ENCODE results near the gene GLCCI1. TPM values are rescaled to one million over a fixed set of nuclear protein-coding genes. Genes with fewer than 3 reads are reported as not detected.

The GLCCI1 gene
- total RNA-seq = 1 to 10 TPM; 3.9 to 4.2 TPM
- long read RNA-seq, donor 1, partial matches to known transcripts = 0 of 1 reads
- long read RNA-seq, donor 1, other reads (novel, unspliced or antisense) = 1 of 1 reads
- long read RNA-seq, donor 2 = 0 reads

DNA sequence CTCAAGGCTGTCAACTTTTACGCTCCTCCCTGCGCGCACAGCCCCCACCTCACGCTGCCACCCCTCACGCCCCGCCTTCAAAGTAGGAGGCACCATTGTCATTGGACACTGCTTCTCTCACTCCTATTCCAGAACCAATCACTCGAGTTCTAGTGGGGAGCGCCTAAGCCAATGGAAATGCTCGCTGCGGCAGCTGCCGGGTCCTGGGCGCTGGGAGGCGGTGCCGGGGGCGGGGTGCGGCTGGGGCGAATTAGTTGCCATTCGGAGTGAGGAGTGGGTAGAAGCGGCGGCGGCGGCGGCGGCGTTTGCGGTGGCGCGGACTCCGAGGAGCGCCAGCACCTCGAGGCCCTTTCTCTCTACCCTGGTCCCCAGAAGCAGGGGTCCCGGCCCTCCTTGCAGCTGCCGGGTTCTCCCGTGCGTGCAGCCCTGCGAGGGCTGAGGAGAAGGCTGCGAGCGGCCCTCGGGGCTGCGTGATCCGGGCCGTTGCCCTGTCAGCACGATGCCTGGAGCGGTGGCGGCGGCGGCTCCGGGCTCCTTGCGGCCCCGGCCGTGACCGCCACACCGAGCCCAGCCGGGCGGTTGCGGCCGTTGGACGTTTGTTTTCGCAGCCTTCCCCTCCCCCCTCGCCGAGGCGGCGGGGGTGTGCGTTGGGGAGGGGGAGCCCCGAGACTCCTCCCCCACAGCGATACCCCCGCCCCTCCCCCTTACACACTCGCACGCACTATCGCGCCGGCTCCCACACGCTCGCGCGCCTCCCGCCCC is at the start of gene GLCCI1:
Gene GLCCI1 (plus strand): TSS at position 253 of the 762 bp plus-strand sequence. CDS start 555 bp downstream, outside the sequence.
- DNase-seq (ENCODE audit: low spot score) = peak; percentile 98
- intact Hi-C loops (cut with DNase I) = no loop called here

DNA sequence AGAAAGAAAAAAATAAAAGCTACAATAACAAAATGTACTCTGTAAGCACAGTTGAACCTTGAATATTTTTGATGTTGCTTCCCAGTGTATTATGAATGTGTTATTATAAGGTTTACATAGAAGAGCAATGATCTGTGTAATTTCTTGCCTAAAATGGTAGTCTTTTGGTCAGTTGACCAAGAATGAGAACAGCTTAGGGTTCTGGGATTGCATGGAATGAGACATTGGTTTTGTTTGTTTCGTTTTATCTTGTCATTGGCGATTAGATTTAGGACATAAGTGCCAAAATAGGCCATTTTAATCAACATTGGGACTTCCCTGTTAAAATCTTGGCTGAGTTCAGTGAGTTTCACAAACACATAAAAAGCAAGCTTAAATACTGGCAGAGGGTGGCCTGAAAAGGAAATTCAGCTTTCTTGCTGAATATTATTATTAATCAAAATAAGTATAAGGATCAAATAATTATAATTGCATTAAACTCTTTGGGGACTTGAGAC is 49.1 kb upstream of the GLCCI1 start:
- DNase-seq (ENCODE audit: low spot score) = no peak
- intact Hi-C loops (cut with DNase I) = no loop called here

DNA sequence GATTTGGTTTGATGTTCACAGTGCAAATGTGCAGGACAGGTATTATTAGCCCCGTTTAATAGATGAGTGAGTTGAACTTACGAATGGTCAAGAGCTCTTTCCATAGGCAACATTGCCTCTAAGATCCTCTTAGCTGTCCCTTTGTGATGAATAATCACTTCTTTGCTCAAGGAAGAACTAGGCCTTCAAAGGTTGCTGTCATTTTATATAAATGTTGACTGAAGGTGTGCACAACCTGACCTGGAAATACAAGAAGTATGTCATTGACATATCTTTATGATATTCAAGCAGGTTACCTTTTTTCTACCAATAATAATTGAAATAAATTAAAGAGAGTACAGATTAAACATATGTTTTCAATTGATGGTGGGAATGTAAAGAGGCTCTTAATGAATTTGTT is 48.5 kb upstream of the GLCCI1 start:
- intact Hi-C loops (cut with DNase I) = no loop called here
- DNase-seq (ENCODE audit: low spot score) = no peak

DNA sequence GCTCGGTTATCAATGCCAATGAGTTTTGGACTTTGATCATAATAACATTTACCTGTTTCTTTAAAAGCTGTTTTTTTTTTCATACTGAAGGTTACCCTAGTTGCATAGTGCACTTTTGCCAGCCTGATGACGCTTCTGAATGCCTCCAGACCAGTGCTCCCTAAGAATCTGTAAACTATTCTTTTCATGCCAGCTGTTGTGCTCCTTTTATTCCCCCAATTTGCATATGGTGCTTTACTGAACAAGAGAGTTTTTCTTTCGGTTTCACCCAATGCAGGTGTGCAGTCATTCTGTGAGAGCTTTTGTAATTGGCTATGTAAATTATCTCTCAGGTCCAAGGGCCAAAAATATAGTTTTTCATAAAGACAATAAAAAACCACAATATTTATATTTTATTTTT is 48.1 kb upstream of the GLCCI1 start:
- DNase-seq (ENCODE audit: low spot score) = no peak
- intact Hi-C loops (cut with DNase I) = no loop called here

DNA sequence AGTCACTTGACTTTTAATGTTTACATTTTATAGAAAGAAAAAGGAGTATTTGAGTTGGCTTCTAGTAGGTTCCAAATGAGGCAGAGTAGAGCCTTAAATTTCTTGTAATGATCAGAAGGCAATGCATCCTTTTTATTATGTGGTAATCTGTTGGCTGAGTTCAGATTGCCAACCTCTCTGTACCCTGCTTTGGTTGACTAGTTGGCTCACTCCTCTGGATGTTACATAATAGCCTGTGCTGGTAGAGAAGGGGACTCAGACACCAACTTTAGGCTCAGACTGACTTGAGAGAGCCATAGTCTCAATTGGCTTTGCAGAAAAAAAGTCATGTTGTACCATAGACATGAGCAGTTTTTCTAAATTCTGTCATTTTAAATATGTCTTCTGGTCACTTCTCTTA is 46.8 kb upstream of the GLCCI1 start:
- intact Hi-C loops (cut with DNase I) = no loop called here
- no peak for DNase-seq (ENCODE audit: low spot score)

DNA sequence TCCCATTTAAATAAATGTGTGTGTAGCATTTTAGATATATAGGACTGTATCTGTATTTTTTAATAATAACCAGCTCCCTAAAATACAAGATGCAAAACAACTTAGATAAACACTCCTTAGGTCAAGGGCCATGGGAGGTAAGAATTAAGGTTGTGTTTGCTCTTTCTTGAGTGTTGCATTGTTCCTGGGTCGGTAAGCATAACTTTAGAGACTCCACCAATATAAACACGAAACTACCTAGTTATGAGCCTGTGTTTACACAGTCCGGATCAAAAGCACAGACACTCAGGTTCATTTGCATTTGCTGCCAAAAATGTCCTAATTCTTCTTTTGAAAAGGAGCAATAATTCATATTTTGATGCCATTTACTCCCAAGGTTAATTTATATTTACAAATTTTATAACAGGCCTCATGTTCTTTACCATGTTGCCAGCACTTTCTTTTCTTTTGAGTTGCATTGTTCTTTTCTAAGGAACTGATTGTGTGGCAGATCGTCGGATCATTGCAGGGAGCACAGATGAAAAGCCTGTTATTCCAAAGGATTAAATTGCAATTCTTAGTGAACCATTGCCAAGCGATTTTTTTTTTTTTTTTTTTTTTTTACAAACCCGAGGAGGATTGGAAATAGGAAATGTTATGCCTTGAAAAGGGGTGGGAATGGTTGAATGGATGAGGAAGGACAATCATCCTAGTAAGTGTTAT is 45.8 kb upstream of the GLCCI1 start:
- intact Hi-C loops (cut with DNase I) = no loop called here
- no peak for DNase-seq (ENCODE audit: low spot score)

DNA sequence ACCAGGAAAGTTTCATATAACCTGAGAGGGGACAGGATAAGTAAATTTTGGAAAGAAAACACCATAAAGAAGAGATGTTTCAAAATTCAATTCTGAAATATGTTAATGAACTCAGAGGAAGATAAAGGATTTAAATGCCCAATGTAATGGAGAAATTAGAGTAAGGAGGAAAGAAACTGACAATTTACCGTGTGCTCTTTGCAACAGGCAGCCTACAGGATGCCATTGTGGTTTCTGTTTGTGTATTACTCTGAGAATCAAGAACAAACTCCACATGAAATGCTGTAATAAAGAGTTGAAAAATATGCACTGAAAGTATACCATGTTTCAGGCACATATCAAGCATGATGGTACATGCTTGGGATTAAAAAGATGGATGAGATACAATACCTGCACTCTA is 44.8 kb upstream of the GLCCI1 start:
- intact Hi-C loops (cut with DNase I) = no loop called here
- no peak for DNase-seq (ENCODE audit: low spot score)

DNA sequence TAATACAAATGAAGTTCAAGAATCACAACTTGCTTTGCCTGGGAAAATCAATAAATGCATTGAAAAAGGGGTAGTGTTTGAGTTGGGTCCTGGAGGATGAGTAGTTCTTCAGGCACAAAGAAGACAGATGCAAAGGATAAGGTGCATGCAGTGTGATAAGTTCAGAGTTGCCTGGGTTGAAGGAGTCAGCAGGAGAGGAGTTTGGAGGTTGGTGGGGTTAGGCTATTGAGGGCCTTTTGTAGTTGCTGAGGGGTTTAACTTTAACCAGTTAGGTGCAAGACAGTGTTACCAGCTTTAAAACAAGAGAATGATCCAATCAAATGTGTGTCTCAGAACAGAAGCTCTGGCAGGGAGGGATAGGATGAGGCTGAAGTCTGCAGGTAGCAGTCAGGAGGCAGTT is 44.3 kb upstream of the GLCCI1 start:
- intact Hi-C loops (cut with DNase I) = no loop called here
- no peak for DNase-seq (ENCODE audit: low spot score)

DNA sequence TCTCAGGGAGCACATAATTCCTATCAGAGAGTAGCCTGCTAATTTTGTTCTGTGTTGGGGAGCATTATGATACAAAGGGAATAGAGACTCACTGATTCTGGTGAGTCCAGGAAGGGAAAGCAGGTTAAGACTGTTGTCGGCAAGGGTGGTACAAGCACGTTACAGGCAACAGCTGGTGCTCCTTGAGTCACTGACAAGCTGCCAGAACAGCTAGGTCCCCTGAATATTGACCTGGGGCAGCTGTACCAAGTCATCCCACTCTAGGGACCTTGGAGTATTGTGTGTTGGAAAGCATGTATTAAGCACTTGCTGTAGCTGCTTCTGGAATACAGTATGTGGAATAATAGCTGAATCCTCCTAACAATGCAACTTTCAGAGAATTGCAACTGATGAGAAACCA is 37.0 kb upstream of the GLCCI1 start:
- DNase-seq (ENCODE audit: low spot score) = no peak
- intact Hi-C loops (cut with DNase I) = no loop called here

DNA sequence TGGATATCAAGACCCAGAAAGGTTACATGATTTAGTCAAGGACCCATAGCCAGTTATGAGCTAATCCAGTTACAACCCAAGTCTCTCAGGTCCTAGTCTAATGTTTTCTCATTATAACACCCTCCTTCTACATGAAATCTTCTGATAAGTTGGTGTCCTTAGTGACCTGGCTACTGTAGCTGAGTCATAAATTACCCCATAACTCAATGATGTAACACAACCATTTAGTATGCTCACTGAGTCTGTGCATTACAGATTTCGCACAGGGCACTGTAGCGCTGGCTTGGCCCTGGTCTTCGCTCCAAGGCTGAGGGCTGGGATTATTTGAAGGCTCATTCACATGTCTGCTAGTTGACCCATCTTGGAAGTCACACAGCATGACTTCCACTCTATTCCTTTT is 36.0 kb upstream of the GLCCI1 start:
- intact Hi-C loops (cut with DNase I) = no loop called here
- no peak for DNase-seq (ENCODE audit: low spot score)

DNA sequence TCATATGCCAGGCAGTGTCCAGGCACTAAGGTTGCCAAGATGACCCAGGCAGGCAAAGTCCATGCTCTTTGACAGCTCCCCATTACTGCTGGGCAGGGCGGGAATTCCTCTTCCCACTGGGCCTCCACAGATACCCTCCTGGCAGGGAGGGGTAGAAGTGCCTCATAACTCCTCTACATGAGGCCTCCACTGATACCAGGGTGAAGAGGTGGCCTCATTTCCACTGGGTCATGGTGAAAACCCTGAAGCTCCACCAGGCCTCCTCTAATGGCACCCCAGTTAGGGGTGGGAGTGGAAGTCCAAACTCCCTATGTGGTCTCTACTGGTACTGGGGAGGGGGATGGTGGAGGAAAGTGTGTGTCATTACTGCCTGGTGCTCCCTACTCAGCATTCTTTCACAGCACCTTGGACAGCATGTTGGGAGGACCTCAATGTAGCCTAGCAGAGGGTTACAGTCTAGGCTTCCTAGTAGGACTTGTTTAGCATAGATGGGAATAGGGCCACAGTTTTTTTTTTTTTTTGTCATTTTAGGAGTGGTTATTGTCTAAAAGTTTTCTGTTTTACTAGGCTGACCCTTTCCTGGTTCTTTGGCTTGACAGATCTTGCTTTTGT is 34.6 kb upstream of the GLCCI1 start:
- intact Hi-C loops (cut with DNase I) = no loop called here
- no peak for DNase-seq (ENCODE audit: low spot score)

DNA sequence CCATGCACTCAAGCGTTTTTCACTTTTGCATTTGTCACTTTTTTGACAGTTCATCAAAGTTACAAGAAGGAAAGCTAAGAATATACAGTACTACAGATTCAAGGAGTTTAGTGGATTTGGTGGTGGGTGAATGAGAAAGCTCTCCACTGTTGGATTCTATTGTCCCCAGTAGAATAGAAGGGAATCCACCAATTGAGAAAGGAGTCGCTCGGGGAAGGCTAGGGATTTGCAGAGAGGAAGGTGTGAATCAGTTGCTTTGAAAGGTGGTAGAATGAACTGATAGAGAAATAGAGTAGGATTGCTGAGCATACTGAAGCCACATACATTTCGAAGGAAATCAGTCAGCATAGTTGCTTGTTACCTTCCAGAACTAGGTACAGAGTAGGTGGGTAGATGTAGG is 33.7 kb upstream of the GLCCI1 start:
- no peak for DNase-seq (ENCODE audit: low spot score)
- intact Hi-C loops (cut with DNase I) = no loop called here

DNA sequence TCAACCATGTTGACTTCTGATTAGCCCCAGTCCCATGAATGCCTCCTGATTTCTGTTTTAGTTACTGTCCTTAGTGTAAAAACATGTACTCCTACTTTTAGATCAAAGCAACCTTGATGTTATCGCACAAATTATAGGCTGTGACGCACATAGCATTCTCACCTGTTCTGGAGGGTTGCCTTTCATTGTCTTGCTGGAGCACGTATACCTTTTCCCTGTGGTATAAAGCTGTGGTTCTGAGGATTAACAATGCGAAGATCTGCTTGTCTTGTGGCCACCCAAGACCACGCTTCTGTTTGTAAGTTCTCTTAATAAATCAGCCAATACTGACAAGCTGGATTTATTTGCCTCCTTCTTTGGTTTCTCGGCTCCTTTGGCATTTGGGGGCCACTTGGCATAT is 30.1 kb upstream of the GLCCI1 start:
- intact Hi-C loops (cut with DNase I) = no loop called here
- no peak for DNase-seq (ENCODE audit: low spot score)

DNA sequence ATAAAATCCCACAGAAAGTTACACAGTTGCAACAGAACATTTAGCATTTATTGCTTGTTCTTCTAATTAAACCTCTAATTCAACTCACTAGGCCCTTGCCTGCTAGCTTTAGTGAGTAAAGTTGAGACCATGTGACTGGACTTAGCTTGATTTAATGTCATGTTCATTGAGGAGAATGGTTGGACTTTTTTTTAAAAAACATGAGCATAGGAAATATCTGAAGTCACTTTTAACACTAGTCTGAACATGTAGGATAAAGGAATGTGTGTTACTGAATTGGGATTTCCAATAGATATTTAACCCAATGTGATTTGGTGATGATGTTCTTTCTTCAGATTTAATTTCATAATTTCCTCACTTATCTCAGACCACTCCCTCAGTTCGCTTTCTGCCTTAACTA is 24.6 kb upstream of the GLCCI1 start:
- no peak for DNase-seq (ENCODE audit: low spot score)
- intact Hi-C loops (cut with DNase I) = no loop called here

DNA sequence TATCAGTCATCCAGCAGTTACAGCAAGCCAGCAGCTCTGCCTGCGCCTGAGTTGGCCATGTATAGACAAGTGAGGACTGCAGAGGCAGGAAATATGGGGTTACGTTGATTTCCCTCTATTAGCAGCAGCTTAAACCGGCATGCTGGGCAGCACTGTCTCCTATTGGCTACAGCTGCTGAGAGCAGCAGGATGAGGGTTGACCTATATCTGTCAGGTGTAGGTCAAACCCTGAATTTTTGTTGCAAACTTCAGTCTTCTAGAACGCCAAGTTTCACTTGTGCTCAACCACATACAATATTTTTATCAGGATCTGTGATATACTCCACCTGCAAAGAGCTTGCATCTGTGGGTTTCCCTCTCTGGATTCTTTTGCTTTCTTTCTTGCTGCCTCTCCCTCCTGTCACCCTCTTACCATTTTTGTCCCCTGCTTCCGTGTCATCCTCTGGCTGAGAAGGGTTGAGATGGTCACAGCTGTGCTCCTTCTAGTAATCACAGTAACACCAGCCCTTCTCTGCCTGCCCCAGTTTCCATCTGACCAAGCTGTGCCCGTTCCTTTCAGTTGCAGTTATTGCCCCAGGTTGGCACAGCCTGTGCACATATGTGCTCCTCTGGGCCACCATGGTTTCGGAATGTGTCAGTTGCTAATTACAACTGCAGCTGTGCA is 23.8 kb upstream of the GLCCI1 start:
- intact Hi-C loops (cut with DNase I) = no loop called here
- no peak for DNase-seq (ENCODE audit: low spot score)

DNA sequence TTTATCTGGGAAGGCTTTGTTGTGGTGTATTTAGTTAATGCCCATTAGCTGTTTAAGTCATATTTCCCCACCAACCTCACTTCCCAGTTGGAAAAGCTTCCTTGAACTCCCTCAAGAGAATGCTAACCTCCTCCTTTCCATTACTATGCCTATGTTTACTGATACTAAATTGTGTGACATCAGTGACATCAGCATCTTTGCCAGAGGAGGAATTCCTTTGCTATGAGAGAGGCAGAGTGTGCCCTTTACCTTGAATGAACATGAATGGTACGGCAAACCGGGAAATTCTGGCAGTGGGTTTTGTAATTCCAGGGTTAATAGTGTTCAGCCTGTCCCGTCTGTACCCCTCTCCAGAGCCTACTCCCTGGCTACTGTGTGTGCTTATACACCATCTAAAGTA is 22.1 kb upstream of the GLCCI1 start:
- no peak for DNase-seq (ENCODE audit: low spot score)
- intact Hi-C loops (cut with DNase I) = no loop called here

DNA sequence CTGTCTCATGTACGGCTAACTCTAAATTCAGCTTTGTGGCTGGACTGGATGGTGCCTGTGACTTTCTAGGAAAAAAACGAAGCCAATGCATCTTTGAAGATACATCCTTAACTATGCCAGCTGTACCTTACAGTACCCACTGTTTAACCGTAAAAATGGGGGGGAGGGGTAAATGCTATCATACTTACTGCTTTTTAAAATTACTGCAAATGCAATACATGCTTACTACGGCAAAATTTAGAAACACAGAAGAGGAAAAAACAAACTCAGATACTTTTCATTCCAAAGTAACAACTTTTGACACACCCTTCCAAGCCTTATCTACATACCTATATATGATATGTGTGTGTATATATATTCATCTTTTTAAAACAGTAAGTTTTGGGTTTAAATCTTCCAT is 20.4 kb upstream of the GLCCI1 start:
- intact Hi-C loops (cut with DNase I) = no loop called here
- DNase-seq (ENCODE audit: low spot score) = no peak

DNA sequence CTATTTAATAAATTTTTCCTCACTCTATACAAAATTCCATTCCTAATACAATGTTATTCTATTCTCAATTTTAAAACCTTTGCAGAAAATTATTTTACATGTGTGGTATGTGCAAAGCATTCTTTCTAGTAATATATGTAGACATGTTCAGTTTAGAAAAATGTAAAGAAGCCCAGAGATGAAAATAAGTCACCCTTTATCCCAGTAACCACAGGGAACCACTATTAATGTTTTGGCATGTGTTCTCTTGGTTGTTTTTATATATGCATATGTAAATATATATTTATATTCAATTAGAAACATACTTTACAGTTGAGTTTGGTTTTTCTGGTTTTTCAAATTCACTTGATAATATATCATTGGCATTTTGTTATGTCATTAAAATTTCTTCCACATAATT is 14.8 kb upstream of the GLCCI1 start:
- intact Hi-C loops (cut with DNase I) = no loop called here
- DNase-seq (ENCODE audit: low spot score) = no peak

DNA sequence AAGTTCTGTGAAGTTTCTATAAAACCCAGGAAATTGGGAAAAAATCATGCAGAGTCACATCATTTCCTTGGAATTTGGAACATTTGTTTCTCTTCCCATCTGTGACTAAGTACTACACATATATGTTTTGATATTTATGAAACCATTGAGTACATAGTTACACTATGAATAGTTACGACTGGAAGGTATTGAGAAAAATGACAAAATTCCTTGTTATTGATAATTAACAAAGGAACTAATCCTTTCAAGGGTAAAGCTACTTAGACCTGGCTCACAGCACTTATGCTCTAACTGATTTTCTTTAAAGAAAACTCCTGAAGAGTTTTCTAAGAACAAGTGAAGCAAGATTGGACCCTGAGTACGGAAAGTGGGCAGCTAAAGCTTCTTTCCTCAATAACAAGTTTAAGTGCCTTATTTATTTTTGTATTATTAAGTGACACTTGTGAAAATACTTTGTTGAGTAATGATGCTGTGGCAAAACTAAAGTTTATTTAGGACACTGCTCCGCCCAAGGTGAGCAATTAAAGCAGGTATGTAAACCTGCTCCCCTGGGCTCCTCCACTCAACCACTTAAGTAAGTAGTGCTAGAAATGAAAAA is 12.0 kb upstream of the GLCCI1 start:
- no peak for DNase-seq (ENCODE audit: low spot score)
- intact Hi-C loops (cut with DNase I) = no loop called here

DNA sequence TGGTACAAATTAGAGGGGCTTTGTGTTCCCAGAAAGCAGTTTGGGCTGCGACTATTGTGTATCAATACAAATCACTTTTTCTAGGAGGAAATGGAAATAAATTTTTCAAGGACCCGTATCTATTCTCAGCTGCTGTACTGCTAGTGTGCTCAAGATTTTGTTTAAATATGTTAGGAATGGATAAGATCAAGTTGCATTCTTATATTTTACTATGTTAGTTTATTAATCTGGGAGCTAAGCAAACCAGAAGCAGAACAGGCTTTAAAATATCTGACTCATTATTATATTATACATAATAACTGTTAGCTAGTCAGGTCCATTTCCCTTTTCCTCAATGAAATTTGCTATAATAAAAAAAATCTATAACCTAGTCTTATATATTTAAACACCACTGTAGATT is 11.1 kb upstream of the GLCCI1 start:
- no peak for DNase-seq (ENCODE audit: low spot score)
- intact Hi-C loops (cut with DNase I) = no loop called here

Data from posterior vena cava (tissue), 2 donors.